CD14-positive monocyte (primary cell): ENCODE data around the gene ARHGEF11. TPM values are rescaled to one million over a fixed set of nuclear protein-coding genes. Genes with fewer than 3 reads are reported as not detected.
"Not testable (repeated sequence)": the region's sequence is repeated elsewhere in the genome, so short reads cannot be mapped to it uniquely, and the experiment has no call there.

Source experiments
- DNase-seq, 3 donors: peaks; one replicate each; pipeline ENCODE4 v3.0.0-alpha.2; 2011 to 2022
- H2AFZ ChIP-seq: 2 replicates; pipeline ENCODE4 v1.6.0; 2012; ENCODE audit warnings: mild to moderate bottlenecking, low read depth, low read length, inconsistent platforms; ENCODE audit not compliant: insufficient read depth, poor library complexity, severe bottlenecking
- H3K27ac ChIP-seq, 2 donors: 1 replicate in 1 of 2; 2 replicates in 1 of 2; pipeline ENCODE4 v1.5.1; 2012 to 2013; ENCODE audit warnings: low read length in 2 of 2, control low read depth in 1 of 2, inconsistent platforms in 1 of 2, low read depth in 1 of 2, mild to moderate bottlenecking in 1 of 2
- H3K27me3 ChIP-seq, 2 donors: one replicate each; pipeline versions ENCODE4 v1.6.0 to v1.6.1; 2011 to 2013; ENCODE audit warnings: low read length in 2 of 2; ENCODE audit not compliant: control insufficient read depth in 2 of 2, insufficient read depth in 2 of 2
- H3K36me3 ChIP-seq, 2 donors: replicated peaks in 1 of 2; 1 replicate in 1 of 2; 2 replicates in 1 of 2; pipeline versions ENCODE4 v1.5.1 to v1.6.1; 2012 to 2013; ENCODE audit warnings: low read length in 2 of 2, control low read depth in 1 of 2, inconsistent platforms in 1 of 2, mild to moderate bottlenecking in 1 of 2; ENCODE audit not compliant: insufficient read depth in 2 of 2, control insufficient read depth in 1 of 2
- H3K4me1 ChIP-seq, 2 donors: 1 replicate in 1 of 2; 2 replicates in 1 of 2; pipeline versions ENCODE4 v1.5.1 to v1.6.1; 2012 to 2013; ENCODE audit warnings: low read length in 2 of 2, control low read depth in 1 of 2, inconsistent platforms in 1 of 2, mild to moderate bottlenecking in 1 of 2, moderate library complexity in 1 of 2; ENCODE audit not compliant: insufficient read depth in 2 of 2, control insufficient read depth in 1 of 2
- H3K4me2 ChIP-seq: replicated peaks from 2 replicates; pipeline ENCODE3; 2012; ENCODE audit warnings: low read length, moderate library complexity, mild to moderate bottlenecking; ENCODE audit not compliant: poor library complexity, severe bottlenecking; ENCODE audit errors: extremely low read depth
- H3K4me3 ChIP-seq, 3 experiments: fragments of 200-600 bp in 1 of 3; sonication (generic) in 1 of 3; replicated peaks in 1 of 3; 1 replicate in 2 of 3; 2 replicates in 1 of 3; pipeline ENCODE4 v1.5.1; 2011 to 2013; ENCODE audit warnings: low read length in 3 of 3, mild to moderate bottlenecking in 3 of 3, control low read depth in 2 of 3, low read depth in 2 of 3, inconsistent platforms in 1 of 3, moderate library complexity in 1 of 3
- H3K79me2 ChIP-seq: 2 replicates; pipeline ENCODE4 v1.6.0; 2012; ENCODE audit warnings: mild to moderate bottlenecking, control low read depth, inconsistent platforms, low read length, moderate library complexity; ENCODE audit not compliant: insufficient read depth
- H3K9ac ChIP-seq: 2 replicates; pipeline ENCODE4 v1.6.0; 2017; ENCODE audit warnings: low read length, mild to moderate bottlenecking; ENCODE audit not compliant: insufficient read depth, poor library complexity, severe bottlenecking
- H3K9me3 ChIP-seq, 2 donors: replicated peaks in 1 of 2; 1 replicate in 1 of 2; 2 replicates in 1 of 2; pipeline versions ENCODE4 v1.5.1 to v1.6.1; 2012 to 2013; ENCODE audit warnings: low read length in 2 of 2, control low read depth in 1 of 2; ENCODE audit not compliant: control insufficient read depth in 1 of 2, insufficient read depth in 1 of 2
- H4K20me1 ChIP-seq: 2 replicates; pipeline ENCODE4 v1.6.0; 2012; ENCODE audit warnings: mild to moderate bottlenecking, low read length, control low read depth, moderate library complexity; ENCODE audit not compliant: insufficient read depth
- H3K27ac Mint-ChIP-seq, 7 donors: one replicate each; pipeline ENCODE4 v1.8.0; 2020; ENCODE audit warnings: mild to moderate bottlenecking in 7 of 7, mixed read lengths in 7 of 7, moderate library complexity in 6 of 7, inconsistent platforms in 2 of 7
- H3K27me3 Mint-ChIP-seq, 3 donors: one replicate each; pipeline ENCODE4 v1.8.0; 2021 to 2022; ENCODE audit warnings: low read depth in 3 of 3, mild to moderate bottlenecking in 3 of 3, mixed read lengths in 3 of 3, moderate library complexity in 3 of 3, inconsistent platforms in 1 of 3
- H3K36me3 Mint-ChIP-seq, 2 donors: one replicate each; pipeline ENCODE4 v1.8.0; 2020; ENCODE audit warnings: mixed read lengths in 2 of 2, inconsistent platforms in 1 of 2, mild to moderate bottlenecking in 1 of 2
- H3K4me1 Mint-ChIP-seq: one replicate; pipeline ENCODE4 v1.8.0; 2020; ENCODE audit warnings: mild to moderate bottlenecking, mixed read lengths
- H3K4me3 Mint-ChIP-seq, 2 donors: one replicate each; pipeline ENCODE4 v1.8.0; 2020; ENCODE audit warnings: mild to moderate bottlenecking in 2 of 2, mixed read lengths in 2 of 2, moderate library complexity in 1 of 2
- H3K9me3 Mint-ChIP-seq, 7 donors: one replicate each; pipeline ENCODE4 v1.8.0; 2020 to 2022; ENCODE audit warnings: mixed read lengths in 7 of 7, mild to moderate bottlenecking in 6 of 7, moderate library complexity in 6 of 7, inconsistent platforms in 2 of 7
- WGBS: methylation state at CpG from one replicate; pipeline ENCODE4 v1.1.5; 2013; ENCODE audit warnings: missing lambda C conversion rate; ENCODE audit not compliant: insufficient coverage; 5-methylcytosine and 5-hydroxymethylcytosine counted together
- intact Hi-C, 2 donors: fragments of 100-400 bp; cut with micrococcal nuclease; formaldehyde crosslinking; loops; one replicate each; pipeline versions ENCODE4 v1.15.0 to v1.15.1; 2023
- polyA plus RNA-seq, 3 donors: library from polyadenylated mRNA; depleted of rRNA in 1 of 3; unstranded in 2 of 3; stranded (reverse) in 1 of 3; fragments of 300-500 nt in 2 of 3; fragments of >200 nt in 1 of 3; fragmentation: Illumina TruSeq in 2 of 3; gene quantifications; 1 replicate in 2 of 3; 2 replicates in 1 of 3; pipeline ENCODE4 v1.2.3, GENCODE V29; 2012 to 2021
- TF ChIP-seq, protein P1 (sequence below): fragments of 200-600 bp; IDR thresholded peaks from one replicate; pipeline ENCODE4 v1.8.0; 2022; ENCODE audit warnings: antibody characterized with exemption, mild to moderate bottlenecking

ARHGEF11 gene
- polyA plus RNA-seq, 3 donors: 17.0 to 78.5 (median 17.7) TPM

- intact Hi-C loops: loop anchor here in 1 of 2 donors (10.0 kb wide), 1 partner anchor 139 kb away; no protein-coding TSS in a partner anchor
- peak; percentile 49 to 68 (median 63) for DNase-seq
- Histone ChIP-seq H3K79me2 (no peaks in the 10 kb centered on the region), H2AFZ (peak overlapping the region; percentile 85), H3K4me3 (peak overlapping the region in 1 of 3 experiments; percentile 39), H3K27me3 (no peaks in the 10 kb centered on the region), H3K4me2 (peak overlapping the region; percentile 31), H3K27ac (no peak overlapping the region), H4K20me1 (no peaks in the 10 kb centered on the region), H3K36me3 (no peaks in the 10 kb centered on the region), H3K9me3 (no peaks in the 10 kb centered on the region), H3K4me1 (peaks cover 0 to 9% of the 10 kb centered on the region in 2 donors), H3K9ac (no peak overlapping the region)
- H3K27me3 Mint-ChIP-seq: peaks cover 2 to 15% (median 15%) of the 10 kb centered on the region in 3 donors
- H3K27ac Mint-ChIP-seq: no peak overlapping the region
- peaks cover 0 to 3% (median 0%) of the 10 kb centered on the region in 7 donors for H3K9me3 Mint-ChIP-seq
- no peaks in the 10 kb centered on the region for H3K36me3 Mint-ChIP-seq
- WGBS: 32% methylated on average over 32 of the region's 35 CpGs
- peaks cover 11% of the 10 kb centered on the region for H3K4me1 Mint-ChIP-seq
- TF ChIP-seq, protein P1, sequence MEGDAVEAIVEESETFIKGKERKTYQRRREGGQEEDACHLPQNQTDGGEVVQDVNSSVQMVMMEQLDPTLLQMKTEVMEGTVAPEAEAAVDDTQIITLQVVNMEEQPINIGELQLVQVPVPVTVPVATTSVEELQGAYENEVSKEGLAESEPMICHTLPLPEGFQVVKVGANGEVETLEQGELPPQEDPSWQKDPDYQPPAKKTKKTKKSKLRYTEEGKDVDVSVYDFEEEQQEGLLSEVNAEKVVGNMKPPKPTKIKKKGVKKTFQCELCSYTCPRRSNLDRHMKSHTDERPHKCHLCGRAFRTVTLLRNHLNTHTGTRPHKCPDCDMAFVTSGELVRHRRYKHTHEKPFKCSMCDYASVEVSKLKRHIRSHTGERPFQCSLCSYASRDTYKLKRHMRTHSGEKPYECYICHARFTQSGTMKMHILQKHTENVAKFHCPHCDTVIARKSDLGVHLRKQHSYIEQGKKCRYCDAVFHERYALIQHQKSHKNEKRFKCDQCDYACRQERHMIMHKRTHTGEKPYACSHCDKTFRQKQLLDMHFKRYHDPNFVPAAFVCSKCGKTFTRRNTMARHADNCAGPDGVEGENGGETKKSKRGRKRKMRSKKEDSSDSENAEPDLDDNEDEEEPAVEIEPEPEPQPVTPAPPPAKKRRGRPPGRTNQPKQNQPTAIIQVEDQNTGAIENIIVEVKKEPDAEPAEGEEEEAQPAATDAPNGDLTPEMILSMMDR: peak; percentile 79
- H3K4me3 Mint-ChIP-seq: peak overlapping the region; percentile 14 to 77
Observed at GRCh38 chr1:157073944-157074685, 28.6 kb upstream of the ARHGEF11 start.

DNA sequence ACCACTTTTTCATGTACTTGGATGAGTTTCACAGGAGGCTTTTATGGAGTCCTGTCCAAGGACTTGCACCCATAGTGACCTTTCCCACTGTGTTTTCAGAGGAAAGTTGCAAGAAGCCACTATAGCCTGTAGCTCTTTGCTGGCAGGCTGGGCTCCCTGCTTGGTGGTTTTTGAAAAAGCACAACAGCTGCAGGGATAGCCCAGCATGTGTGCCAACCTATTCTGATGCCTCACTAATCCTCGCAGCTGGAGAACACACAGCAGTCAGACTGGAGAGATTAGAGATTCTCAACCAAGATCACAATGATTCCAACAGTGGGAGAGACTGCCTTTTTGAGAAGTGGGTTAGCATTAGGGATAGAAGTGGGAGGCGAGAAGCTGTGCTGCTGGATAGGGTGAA lies 24.1 kb upstream of the ARHGEF11 start:
- H3K9me3 Mint-ChIP-seq: no peaks in the 10 kb centered on the region
- no peak overlapping the region for H3K9ac ChIP-seq
- WGBS: 100% methylated on average over 1 of the region's 2 CpGs
- H3K27me3 ChIP-seq: no peaks in the 10 kb centered on the region
- intact Hi-C loops: no loop called here
- no peak overlapping the region for H3K27ac ChIP-seq
- no peaks in the 10 kb centered on the region for H3K9me3 ChIP-seq
- H3K4me1 Mint-ChIP-seq: peaks cover 17% of the 10 kb centered on the region
- H3K36me3 ChIP-seq: no peaks in the 10 kb centered on the region
- no peak for DNase-seq
- H3K4me3 ChIP-seq: no peak overlapping the region
- no peak overlapping the region for H3K4me2 ChIP-seq
- peaks cover 0 to 8% of the 10 kb centered on the region in 2 donors for H3K4me1 ChIP-seq
- TF ChIP-seq, protein P1: no peak
- no peak overlapping the region for H3K27ac Mint-ChIP-seq
- peaks cover 3 to 6% (median 5%) of the 10 kb centered on the region in 3 donors for H3K27me3 Mint-ChIP-seq
- no peaks in the 10 kb centered on the region for H3K79me2 ChIP-seq
- no peak overlapping the region for H2AFZ ChIP-seq
- no peak overlapping the region for H3K4me3 Mint-ChIP-seq
- H3K36me3 Mint-ChIP-seq: no peaks in the 10 kb centered on the region
- H4K20me1 ChIP-seq: no peaks in the 10 kb centered on the region

GRCh38 chr1:157059241-157059640 lies 13.7 kb upstream of the ARHGEF11 start:
- H3K4me3 Mint-ChIP-seq: not testable (repeated sequence)

More at GRCh38 chr1:157059241-157059640, 13.7 kb upstream of the ARHGEF11 start:
- Mint-ChIP-seq H3K9me3 (peaks cover 7 to 18% (median 11%) of the 10 kb centered on the region in 7 donors), H3K4me1 (peaks cover 13% of the 10 kb centered on the region)
- H2AFZ ChIP-seq, H3K4me2 ChIP-seq, H3K9ac ChIP-seq, H4K20me1 ChIP-seq, H3K4me3 ChIP-seq, H3K36me3 Mint-ChIP-seq, H3K27me3 ChIP-seq, DNase-seq, intact Hi-C loops, H3K27ac Mint-ChIP-seq, H3K27ac ChIP-seq, H3K27me3 Mint-ChIP-seq, H3K79me2 ChIP-seq, H3K9me3 ChIP-seq, H3K36me3 ChIP-seq: not testable (repeated sequence)
- 60% methylated on average over 2 of the region's 3 CpGs for WGBS
- H3K4me1 ChIP-seq: peaks cover 4 to 13% of the 10 kb centered on the region in 2 donors
